WTC11 (cell line): ENCODE measurements around the gene ATF4. TPM values are rescaled to one million over a fixed set of nuclear protein-coding genes. Genes with fewer than 3 reads are reported as not detected.

ENCODE experiments used
- ATAC-seq: fragments of 200-7000 bp; cut with Tn5 transposase; 2 replicates; pipeline ENCODE4 v1.10.0; 2021; ENCODE audit warnings: mild to moderate bottlenecking, moderate library complexity
- CTCF ChIA-PET: fragments of 300-600 bp; sonication (Branson Sonifier 250); formaldehyde crosslinking; loops from one replicate; lab custom pipeline; 2021; ENCODE audit warnings: antibody characterized with exemption; lab: Charles Lee
- POLR2A ChIA-PET: fragments of 350-600 bp; sonication (Branson Sonifier 250); formaldehyde crosslinking; loops from one replicate; lab custom pipeline; 2021; ENCODE audit warnings: antibody characterized with exemption; lab: Charles Lee
- DNase-seq: peaks from one replicate; pipeline ENCODE4 v3.0.0; 2021; ENCODE audit warnings: low spot score
- H3K27ac Mint-ChIP-seq: 2 replicates; pipeline ENCODE4 v1.8.0; 2021; ENCODE audit warnings: mixed read lengths
- H3K27me3 Mint-ChIP-seq: 2 replicates; pipeline ENCODE4 v1.8.0; 2021; ENCODE audit warnings: low read depth, mild to moderate bottlenecking, moderate library complexity, mixed read lengths
- H3K36me3 Mint-ChIP-seq: 2 replicates; pipeline ENCODE4 v1.8.0; 2021; ENCODE audit warnings: mixed read lengths
- H3K4me1 Mint-ChIP-seq: 2 replicates; pipeline ENCODE4 v1.8.0; 2022; ENCODE audit warnings: mixed read lengths
- H3K4me3 Mint-ChIP-seq: 2 replicates; pipeline ENCODE4 v1.8.0; 2021; ENCODE audit warnings: mild to moderate bottlenecking, moderate library complexity, mixed read lengths
- H3K9me3 Mint-ChIP-seq: 2 replicates; pipeline ENCODE4 v1.8.0; 2021; ENCODE audit warnings: mixed read lengths
- ATF6 ChIP-seq: sonication (generic); formaldehyde crosslinking; IDR thresholded peaks from 2 replicates; pipeline ENCODE4 v1.8.1; 2023; ENCODE audit warnings: mild to moderate bottlenecking, missing genetic modification reagents
- CTCF ChIP-seq: fragments of 200-600 bp; IDR thresholded peaks from 2 replicates; pipeline ENCODE4 v1.8.0; 2022; ENCODE audit warnings: antibody characterized with exemption
- EMX1 ChIP-seq: fragments of 250-450 bp; sonication (Bioruptor Pico); IDR thresholded peaks from 2 replicates; pipeline ENCODE4 v1.8.0; 2021; ENCODE audit warnings: mild to moderate bottlenecking
- ESRRA ChIP-seq: sonication (generic); formaldehyde crosslinking; IDR thresholded peaks from 2 replicates; pipeline ENCODE4 v1.8.1; 2022; ENCODE audit warnings: mild to moderate bottlenecking, missing genetic modification reagents, borderline replicate concordance
- FOXK1 ChIP-seq: sonication (generic); formaldehyde crosslinking; IDR thresholded peaks from 2 replicates; pipeline ENCODE4 v1.8.0; 2022; ENCODE audit warnings: mild to moderate bottlenecking, moderate library complexity, missing genetic modification reagents
- FOXP1 ChIP-seq: sonication (generic); formaldehyde crosslinking; IDR thresholded peaks from 2 replicates; pipeline ENCODE4 v1.8.0; 2022; ENCODE audit warnings: missing genetic modification reagents, mild to moderate bottlenecking, moderate library complexity, borderline replicate concordance
- TEAD4 ChIP-seq: sonication (generic); formaldehyde crosslinking; IDR thresholded peaks from 2 replicates; pipeline ENCODE4 v1.8.0; 2022; ENCODE audit warnings: mild to moderate bottlenecking, missing genetic modification reagents
- ZNF263 ChIP-seq: sonication (generic); formaldehyde crosslinking; IDR thresholded peaks from 2 replicates; pipeline ENCODE4 v1.8.1; 2022; ENCODE audit warnings: low read depth, mild to moderate bottlenecking, moderate library complexity, missing genetic modification reagents
- ZNF416 ChIP-seq: fragments of 250-450 bp; sonication (Bioruptor Pico); IDR thresholded peaks from 2 replicates; pipeline ENCODE4 v1.9.0; 2021; ENCODE audit warnings: mild to moderate bottlenecking, inconsistent platforms
- ZNF671 ChIP-seq: fragments of 250-450 bp; sonication (Bioruptor Pico); IDR thresholded peaks from 2 replicates; pipeline ENCODE4 v1.8.0; 2021; ENCODE audit warnings: mild to moderate bottlenecking
- total RNA-seq: library from RNA; stranded (reverse); gene quantifications from 3 replicates; pipeline ENCODE4 v1.2.3, GENCODE V29; 2021
- TF ChIP-seq, protein P1 (sequence below): sonication (generic); formaldehyde crosslinking; IDR thresholded peaks from 2 replicates; pipeline ENCODE4 v1.8.1; 2023; ENCODE audit warnings: mild to moderate bottlenecking, missing genetic modification reagents, moderate library complexity

The ATF4 gene
- total RNA-seq, 1 experiment from 2014 or later: 460 TPM

GRCh38 chr22:39558254-39558727, 37.9 kb downstream of the ATF4 start (continued):
- TF ChIP-seq FOXK1 (CRISPR knock-in tag) (no peak), ATF6 (CRISPR knock-in tag) (no peak)

- peak overlapping the region; percentile 40; the same call in 1 of the 2 replicates for H3K4me3 Mint-ChIP-seq
- ChIA-PET CTCF (interaction anchor here (0.7 to 2.6 kb wide), 17 partner anchors 9 to 486 kb away, joined by 3 to 24 read pairs (median 4); no protein-coding TSS in a partner anchor), POLR2A (no interaction called here)
- TF ChIP-seq ZNF263 (CRISPR knock-in tag) (0 out of 2 replicates have a peak, but pooled peaks have one; percentile 53), ZNF671 (CRISPR knock-in tag) (no peak), TEAD4 (no peak), EMX1 (no peak)
- DNase-seq (no peak), ATAC-seq (no peak)
- no peaks in the 10 kb centered on the region for H3K36me3 Mint-ChIP-seq
- peaks cover 58% of the 10 kb centered on the region for H3K27me3 Mint-ChIP-seq
- peaks cover 7% of the 10 kb centered on the region for H3K4me1 Mint-ChIP-seq
- no peak overlapping the region for H3K27ac Mint-ChIP-seq
- no peaks in the 10 kb centered on the region for H3K9me3 Mint-ChIP-seq
Observed at GRCh38 chr22:39558950-39559349, 38.6 kb downstream of the ATF4 start.

- peak; percentile 73 for ATAC-seq
- Mint-ChIP-seq H3K9me3 (no peaks in the 10 kb centered on the region), H3K27me3 (peaks cover 52% of the 10 kb centered on the region), H3K27ac (no peak overlapping the region), H3K36me3 (no peaks in the 10 kb centered on the region), H3K4me1 (peaks cover 7% of the 10 kb centered on the region), H3K4me3 (no peak overlapping the region)
- TF ChIP-seq ZNF671 (CRISPR knock-in tag) (no peak), CTCF (peak; percentile 62; the same call in 1 of the 2 replicates), ESRRA (peak; percentile 86; the same call in 1 of the 2 replicates)
- DNase-seq: peak; percentile 82
- POLR2A ChIA-PET: interaction anchor here (1.1 kb wide), 1 partner anchor 15 kb away, joined by 3 read pairs; no protein-coding TSS in a partner anchor
- CTCF ChIA-PET: interaction anchor here (0.6 to 2.6 kb wide), 31 partner anchors 9 to 485 kb away, joined by 3 to 24 read pairs (median 4); no protein-coding TSS in a partner anchor
Observed at GRCh38 chr22:39559456-39560105, 39.2 kb downstream of the ATF4 start.

- H3K9me3 Mint-ChIP-seq: peaks cover under 1% of the 10 kb centered on the region; the same call in 1 of the 2 replicates
- no peak for ATAC-seq
- peaks cover 7% of the 10 kb centered on the region for H3K4me1 Mint-ChIP-seq
- DNase-seq: no peak
- no peaks in the 10 kb centered on the region for H3K36me3 Mint-ChIP-seq
- peaks cover 47% of the 10 kb centered on the region for H3K27me3 Mint-ChIP-seq
- ChIA-PET CTCF (interaction anchor here (0.6 to 2.6 kb wide), 25 partner anchors 9 to 485 kb away, joined by 3 to 24 read pairs (median 4); no protein-coding TSS in a partner anchor), POLR2A (interaction anchor here (1.1 kb wide), 1 partner anchor 16 kb away, joined by 3 read pairs; no protein-coding TSS in a partner anchor)
- TF ChIP-seq ZNF416 (CRISPR knock-in tag) (no peak), FOXP1 (CRISPR knock-in tag) (0 out of 2 replicates have a peak, but pooled peaks have one; percentile 23)
- TF ChIP-seq, protein P1, sequence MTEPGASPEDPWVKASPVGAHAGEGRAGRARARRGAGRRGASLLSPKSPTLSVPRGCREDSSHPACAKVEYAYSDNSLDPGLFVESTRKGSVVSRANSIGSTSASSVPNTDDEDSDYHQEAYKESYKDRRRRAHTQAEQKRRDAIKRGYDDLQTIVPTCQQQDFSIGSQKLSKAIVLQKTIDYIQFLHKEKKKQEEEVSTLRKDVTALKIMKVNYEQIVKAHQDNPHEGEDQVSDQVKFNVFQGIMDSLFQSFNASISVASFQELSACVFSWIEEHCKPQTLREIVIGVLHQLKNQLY (CRISPR knock-in tag): no peak
- H3K27ac Mint-ChIP-seq: no peak overlapping the region
- no peak overlapping the region for H3K4me3 Mint-ChIP-seq
Observed at GRCh38 chr22:39560127-39560526, 39.8 kb downstream of the ATF4 start.
